Spleen (tissue), 11 donors: ENCODE results near the gene ZNF516. TPM values are rescaled to one million over a fixed set of nuclear protein-coding genes. Genes with fewer than 3 reads are reported as not detected.
A peak's percentile ranks its signal among the peaks of the same experiment; 100 is the strongest.

Experiments
- DNase-seq: peaks from one replicate; pipeline ENCODE4 v3.0.0-alpha.2; 2020
- H3K27ac ChIP-seq, 8 donors: fragments of 200-600 bp; sonication (generic) in 7 of 8; 1 replicate in 4 of 8; 2 replicates in 4 of 8; pipeline versions ENCODE4 v1.5.0 to v1.8.0; 2016 to 2021; ENCODE audit warnings: inconsistent platforms in 4 of 8, mild to moderate bottlenecking in 4 of 8, moderate library complexity in 1 of 8
- H3K27me3 ChIP-seq, 7 donors: fragments of 200-600 bp; sonication (generic) in 6 of 7; replicated peaks in 1 of 7; 1 replicate in 4 of 7; 2 replicates in 3 of 7; pipeline versions ENCODE4 v1.5.0 to v1.8.0; 2016 to 2021; ENCODE audit warnings: inconsistent platforms in 3 of 7, mild to moderate bottlenecking in 1 of 7
- H3K36me3 ChIP-seq, 6 donors: fragments of 200-600 bp; sonication (generic) in 5 of 6; 1 replicate in 4 of 6; 2 replicates in 2 of 6; pipeline versions ENCODE4 v1.5.0 to v1.8.0; 2016 to 2021; ENCODE audit warnings: inconsistent platforms in 2 of 6
- H3K4me1 ChIP-seq, 6 donors: fragments of 200-600 bp; sonication (generic) in 5 of 6; 1 replicate in 3 of 6; 2 replicates in 3 of 6; pipeline versions ENCODE4 v1.5.0 to v1.8.0; 2016 to 2021; ENCODE audit warnings: inconsistent platforms in 3 of 6
- H3K4me3 ChIP-seq, 8 donors: fragments of 200-600 bp; sonication (generic) in 7 of 8; 1 replicate in 4 of 8; 2 replicates in 4 of 8; pipeline versions ENCODE4 v1.5.0 to v1.8.0; 2016 to 2021; ENCODE audit warnings: inconsistent platforms in 4 of 8, mild to moderate bottlenecking in 4 of 8, moderate library complexity in 2 of 8
- H3K9me3 ChIP-seq, 8 donors: fragments of 200-600 bp; sonication (generic) in 7 of 8; 1 replicate in 4 of 8; 2 replicates in 4 of 8; pipeline versions ENCODE4 v1.5.0 to v1.8.0; 2016 to 2021; ENCODE audit warnings: inconsistent platforms in 4 of 8
- POLR2A ChIP-seq, 3 donors: fragments of 450-650 bp; IDR thresholded peaks; one replicate each; pipeline ENCODE4 v1.5.1; 2017; ENCODE audit warnings: antibody characterized with exemption in 3 of 3, mild to moderate bottlenecking in 1 of 3
- POLR2AphosphoS5 ChIP-seq, 3 donors: sonication (generic); formaldehyde crosslinking; IDR thresholded peaks; one replicate each; pipeline ENCODE4 v1.5.1; 2017; ENCODE audit warnings: antibody characterized with exemption in 3 of 3
- WGBS, 5 donors: extraction: QIAGEN DNeasy Blood & Tissue Kit in 3 of 5; methylation state at CpG; one replicate each; pipeline versions ENCODE4 v1.1.5 to v1.1.7; 2013 to 2018; 5-methylcytosine and 5-hydroxymethylcytosine counted together
- intact Hi-C: fragments of 100-400 bp; cut with DNase I; formaldehyde crosslinking; loops from one replicate; pipeline ENCODE4 v1.15.0; 2023; ENCODE audit warnings: low total_unique reads
- polyA plus RNA-seq, 3 donors: library from polyadenylated mRNA; stranded (reverse); fragments of 200-250 nt; gene quantifications; one replicate each; pipeline ENCODE4 v1.2.1, GENCODE V29; 2013
- total RNA-seq, 7 donors: library from RNA; depleted of rRNA in 3 of 7; stranded (reverse); fragments of >200 nt in 3 of 7; fragmentation: NEBNext Ultra II Directional in 4 of 7; extraction: Animal tissue kit (Norgen Biotek cat#: 25700) in 4 of 7; gene quantifications; one replicate each; pipeline versions ENCODE4 v1.1.0 to v1.2.1, GENCODE V29; 2016 to 2021
- TF ChIP-seq, protein P1 (sequence below), 11 experiments: fragments of 200-600 bp in 7 of 11; fragments of 450-650 bp in 4 of 11; sonication (generic) in 4 of 11; IDR thresholded peaks in 8 of 11; conservative IDR thresholded peaks in 3 of 11; 1 replicate in 7 of 11; 2 replicates in 4 of 11; pipeline versions ENCODE4 v1.4.0 to v1.8.0; 2016 to 2021; ENCODE audit warnings: antibody characterized with exemption in 11 of 11, inconsistent platforms in 4 of 11, mild to moderate bottlenecking in 1 of 11
- donor health status: healthy with polysubstance abuse.
- donor health status: DM: no; HTN: no; CAD: no; lungs with moderate emphysema.
- donor health status: DM: no; HTN: no; CAD: no.
- donor health status: Bipolar disorder and iron deficiency.
- donor health status: healthy.
- donor health status: DM: no; HTN: no; CAD: no.
- donor health status: DM: yes; HTN: yes; CAD: no.

ZNF516 gene
- total and polyA plus RNA-seq, 10 donors = 4.5 to 58.4 (median 40.0) TPM

DNA sequence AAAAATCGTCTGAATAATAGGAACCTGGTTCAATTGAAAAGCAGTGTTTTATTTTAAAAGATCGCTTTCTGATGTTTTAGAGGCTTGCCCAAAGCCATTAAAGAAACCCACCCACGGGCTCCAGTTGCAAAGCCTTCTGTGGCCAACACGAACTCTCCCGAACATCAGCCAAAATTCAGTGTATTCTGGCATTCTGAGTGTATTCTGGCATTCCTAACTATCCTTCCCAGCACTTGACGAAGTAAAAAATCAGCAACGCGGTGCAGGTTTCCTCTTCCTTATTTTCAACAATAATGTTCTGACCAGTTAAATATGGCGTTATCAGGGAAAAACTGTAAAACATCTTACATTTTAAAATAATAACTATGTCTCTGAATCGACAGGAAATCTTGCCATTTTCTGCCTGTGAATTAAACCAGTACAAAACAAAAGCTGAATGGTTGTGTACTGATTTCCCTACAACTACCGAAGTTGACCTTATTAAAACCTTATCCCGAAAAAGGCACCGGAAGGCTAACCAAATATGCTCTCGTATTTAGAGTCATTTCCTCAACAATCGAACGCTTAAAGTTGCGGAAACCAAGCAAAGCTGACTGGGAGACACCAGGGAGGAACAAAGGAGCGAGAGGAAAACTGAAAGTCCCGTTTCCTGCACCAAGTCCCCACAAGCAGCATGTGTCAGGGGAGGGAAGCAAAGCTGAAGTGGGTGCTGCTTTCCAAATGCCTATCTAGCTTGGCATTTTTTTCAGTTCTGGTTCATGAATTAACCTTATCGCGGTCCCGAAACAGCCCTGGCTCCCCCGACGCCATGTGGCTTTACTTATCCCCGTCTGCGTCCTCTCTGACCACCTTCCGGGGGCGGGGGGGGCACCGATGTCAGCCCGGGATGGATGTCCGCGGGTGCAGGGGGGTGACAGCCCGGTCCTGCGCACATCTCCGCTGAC, 44.3 kb downstream of the ZNF516 start:
- no peaks in the 10 kb centered on the region for H3K9me3 ChIP-seq
- intact Hi-C loops = no loop called here
- H3K4me3 ChIP-seq = peak overlapping the region; percentile 38 to 74 (median 50)
- 4 to 7% (median 5%) methylated on average over 35 of the region's 35 CpGs for WGBS, 5 donors
- H3K27me3 ChIP-seq = peaks cover 0 to 4% (median 0%) of the 10 kb centered on the region in 7 donors
- TF ChIP-seq POLR2AphosphoS5 (IDR thresholded peaks at IDR 0.05) (peak; percentile 41 to 57 (median 52)), POLR2A (IDR thresholded peaks at IDR 0.05) (no peak)
- TF ChIP-seq, protein P1, sequence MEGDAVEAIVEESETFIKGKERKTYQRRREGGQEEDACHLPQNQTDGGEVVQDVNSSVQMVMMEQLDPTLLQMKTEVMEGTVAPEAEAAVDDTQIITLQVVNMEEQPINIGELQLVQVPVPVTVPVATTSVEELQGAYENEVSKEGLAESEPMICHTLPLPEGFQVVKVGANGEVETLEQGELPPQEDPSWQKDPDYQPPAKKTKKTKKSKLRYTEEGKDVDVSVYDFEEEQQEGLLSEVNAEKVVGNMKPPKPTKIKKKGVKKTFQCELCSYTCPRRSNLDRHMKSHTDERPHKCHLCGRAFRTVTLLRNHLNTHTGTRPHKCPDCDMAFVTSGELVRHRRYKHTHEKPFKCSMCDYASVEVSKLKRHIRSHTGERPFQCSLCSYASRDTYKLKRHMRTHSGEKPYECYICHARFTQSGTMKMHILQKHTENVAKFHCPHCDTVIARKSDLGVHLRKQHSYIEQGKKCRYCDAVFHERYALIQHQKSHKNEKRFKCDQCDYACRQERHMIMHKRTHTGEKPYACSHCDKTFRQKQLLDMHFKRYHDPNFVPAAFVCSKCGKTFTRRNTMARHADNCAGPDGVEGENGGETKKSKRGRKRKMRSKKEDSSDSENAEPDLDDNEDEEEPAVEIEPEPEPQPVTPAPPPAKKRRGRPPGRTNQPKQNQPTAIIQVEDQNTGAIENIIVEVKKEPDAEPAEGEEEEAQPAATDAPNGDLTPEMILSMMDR (IDR thresholded peaks at IDR 0.05 in 8 of 11, conservative IDR thresholded peaks at IDR 0.05 in 3 of 11) = no peak
- no peaks in the 10 kb centered on the region for H3K36me3 ChIP-seq
- peak overlapping the region; percentile 72 to 93 (median 87) for H3K27ac ChIP-seq
- DNase-seq = peak; percentile 84
- peaks cover 9 to 100% (median 72%) of the 10 kb centered on the region in 6 donors for H3K4me1 ChIP-seq

GRCh38 chr18:76449111-76449453, 46.0 kb downstream of the ZNF516 start:
- Histone ChIP-seq H3K9me3 (no peaks in the 10 kb centered on the region), H3K27me3 (peaks cover 0 to 4% (median 0%) of the 10 kb centered on the region in 7 donors), H3K4me3 (peak overlapping the region in 1 of 8 donors; percentile 42), H3K36me3 (no peaks in the 10 kb centered on the region), H3K27ac (peak overlapping the region in 7 of 8 donors; percentile 74 to 93 (median 88)), H3K4me1 (peaks cover 18 to 100% (median 78%) of the 10 kb centered on the region in 6 donors)
- peak; percentile 70 for DNase-seq
- intact Hi-C loops = no loop called here
- no peak for TF ChIP-seq POLR2A (IDR thresholded peaks at IDR 0.05)
- WGBS, 5 donors = 87 to 96% (median 91%) methylated on average over 5 of the region's 5 CpGs

DNA sequence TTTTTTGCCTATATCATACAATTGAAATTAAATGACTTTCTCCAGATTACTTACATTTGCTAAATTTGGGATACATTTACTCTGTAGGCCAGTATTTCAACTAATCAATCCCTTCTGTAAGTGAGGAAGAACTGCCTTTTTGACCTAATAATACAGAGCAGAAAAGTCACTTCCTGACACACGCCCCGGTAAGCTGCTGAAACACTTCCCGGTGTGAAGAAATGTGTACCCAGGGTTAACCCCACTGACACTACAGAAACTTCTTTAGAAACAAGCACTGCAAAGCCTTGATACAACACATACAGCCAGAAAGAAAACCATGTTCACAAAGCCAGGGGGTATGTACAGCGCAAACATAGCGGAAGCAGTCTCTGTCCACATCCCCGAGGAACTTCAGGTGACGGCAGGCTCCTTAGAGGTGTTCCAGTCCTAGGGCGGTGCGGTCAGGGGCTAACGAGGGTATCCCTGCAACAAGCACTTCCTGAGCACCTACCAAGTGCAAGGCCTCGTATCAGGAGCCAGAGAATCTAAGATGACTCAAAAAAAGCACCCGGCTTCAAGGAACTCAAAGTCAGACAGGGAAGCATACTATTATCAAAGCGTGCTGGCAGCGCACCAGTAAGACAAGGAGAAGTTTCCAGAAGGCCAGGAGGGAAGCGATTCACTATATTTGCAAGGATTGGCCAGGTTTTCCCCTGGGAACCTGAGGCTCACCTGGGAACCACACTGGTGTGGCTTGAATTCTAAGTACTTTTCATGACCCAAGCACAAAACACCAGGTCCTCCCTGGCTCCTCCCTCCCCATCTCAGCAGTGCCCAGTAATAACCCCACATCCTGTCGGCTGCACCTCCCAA, 46.6 kb downstream of the ZNF516 start:
- 45 to 77% (median 73%) methylated on average over 16 of the region's 16 CpGs for WGBS, 5 donors
- peak; percentile 77 for DNase-seq
- Histone ChIP-seq H3K4me1 (peaks cover 19 to 100% (median 80%) of the 10 kb centered on the region in 6 donors), H3K9me3 (no peaks in the 10 kb centered on the region), H3K27me3 (peaks cover 0 to 4% (median 0%) of the 10 kb centered on the region in 7 donors), H3K4me3 (peak overlapping the region in 1 of 8 donors; percentile 42), H3K36me3 (peaks cover 0 to 3% (median 0%) of the 10 kb centered on the region in 6 donors), H3K27ac (peak overlapping the region in 7 of 8 donors; percentile 74 to 93 (median 88))
- TF ChIP-seq, protein P1 (IDR thresholded peaks at IDR 0.05 in 8 of 11, conservative IDR thresholded peaks at IDR 0.05 in 3 of 11) = no peak
- peak in 1 of 3 donors; percentile 17 for TF ChIP-seq POLR2AphosphoS5 (IDR thresholded peaks at IDR 0.05)
- intact Hi-C loops = no loop called here

DNA sequence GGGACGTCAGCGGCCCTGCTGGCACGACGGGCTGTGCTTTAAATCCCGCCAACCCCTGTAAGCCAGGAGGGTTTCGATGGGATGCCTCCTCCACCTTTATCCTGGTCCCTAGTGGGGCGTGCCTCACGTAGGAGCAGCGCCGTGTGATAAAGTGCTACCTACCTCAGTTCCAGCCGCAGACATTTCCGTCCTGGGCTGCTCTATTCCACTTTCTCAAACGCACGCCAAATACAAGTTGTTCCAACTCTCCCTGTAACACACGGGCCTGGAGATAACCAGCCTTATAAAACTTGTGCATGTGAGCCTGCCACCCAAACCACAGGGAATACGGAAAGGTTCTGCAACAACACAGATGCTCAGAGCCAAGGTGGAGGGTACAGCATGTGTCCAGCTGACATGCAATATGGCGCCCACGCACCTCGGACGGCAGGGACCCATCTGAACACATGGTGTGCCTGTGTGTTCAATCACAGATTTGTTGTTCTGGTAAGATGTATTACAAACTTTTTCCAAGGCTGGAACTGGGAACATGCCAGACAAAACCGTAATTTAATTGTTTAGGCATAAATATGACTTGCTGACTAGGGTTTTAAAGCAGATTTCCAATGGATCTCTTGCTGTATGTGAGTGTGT, 47.7 kb downstream of the ZNF516 start:
- WGBS, 5 donors = 93 to 96% (median 94%) methylated on average over 21 of the region's 21 CpGs
- H3K4me3 ChIP-seq = no peak overlapping the region
- TF ChIP-seq, protein P1 (IDR thresholded peaks at IDR 0.05 in 8 of 11, conservative IDR thresholded peaks at IDR 0.05 in 3 of 11) = no peak
- no peak for TF ChIP-seq POLR2A (IDR thresholded peaks at IDR 0.05)
- no peak for TF ChIP-seq POLR2AphosphoS5 (IDR thresholded peaks at IDR 0.05)
- H3K36me3 ChIP-seq = peaks cover 0 to 13% (median 7%) of the 10 kb centered on the region in 6 donors
- intact Hi-C loops = no loop called here
- peak overlapping the region in 6 of 8 donors; percentile 74 to 93 (median 88) for H3K27ac ChIP-seq
- H3K4me1 ChIP-seq = peaks cover 19 to 90% (median 70%) of the 10 kb centered on the region in 6 donors
- DNase-seq = peak; percentile 76
- H3K27me3 ChIP-seq = peaks cover 0 to 4% (median 0%) of the 10 kb centered on the region in 7 donors
- no peaks in the 10 kb centered on the region for H3K9me3 ChIP-seq
